ELF-1 (cell line): ENCODE measurements around the gene UGT1A5.

Experiments
- DNase-seq: peaks from one replicate; pipeline ENCODE4 v3.0.0-alpha.2; 2016; ENCODE audit warnings: low read depth, low spot score

The UGT1A5 gene

DNA sequence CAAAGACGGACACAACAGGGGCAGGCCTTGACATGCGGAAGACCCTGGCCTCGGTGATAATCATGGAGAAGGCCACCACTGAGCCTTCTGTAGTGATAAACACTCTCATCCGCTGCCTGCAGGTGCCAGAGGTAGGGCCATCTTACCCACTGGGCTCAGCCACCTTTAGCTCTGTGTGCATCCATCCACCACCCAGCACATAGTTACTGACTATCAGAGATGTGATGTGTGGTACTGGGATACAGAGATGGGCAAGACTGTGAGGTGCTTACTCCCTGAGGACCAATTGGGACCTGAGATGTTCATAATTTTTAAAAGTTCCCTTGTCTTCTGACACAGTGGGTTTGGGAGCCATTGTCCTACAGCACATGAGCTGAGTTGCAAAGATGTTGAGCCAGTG, 67.0 kb downstream of the UGT1A5 start:
- no peak for DNase-seq

DNA sequence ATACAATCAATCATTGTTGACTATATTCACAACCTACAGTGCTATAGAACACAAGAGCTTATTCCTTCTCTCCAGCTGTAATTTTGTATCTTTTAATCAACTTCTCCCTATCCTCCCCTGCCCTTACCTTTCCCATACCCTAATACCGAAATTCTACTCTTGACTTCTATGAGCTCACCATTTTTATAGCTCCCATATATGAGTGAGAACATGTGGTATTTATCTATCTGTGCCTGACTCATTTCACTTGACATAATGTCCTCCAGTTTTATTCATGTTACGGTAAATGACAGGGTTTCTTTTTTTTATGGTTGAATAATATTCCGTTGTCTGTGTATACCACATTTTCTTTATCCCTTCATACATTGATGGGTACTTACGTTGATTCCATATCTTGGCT, 68.1 kb downstream of the UGT1A5 start:
- DNase-seq, result no peak

DNA sequence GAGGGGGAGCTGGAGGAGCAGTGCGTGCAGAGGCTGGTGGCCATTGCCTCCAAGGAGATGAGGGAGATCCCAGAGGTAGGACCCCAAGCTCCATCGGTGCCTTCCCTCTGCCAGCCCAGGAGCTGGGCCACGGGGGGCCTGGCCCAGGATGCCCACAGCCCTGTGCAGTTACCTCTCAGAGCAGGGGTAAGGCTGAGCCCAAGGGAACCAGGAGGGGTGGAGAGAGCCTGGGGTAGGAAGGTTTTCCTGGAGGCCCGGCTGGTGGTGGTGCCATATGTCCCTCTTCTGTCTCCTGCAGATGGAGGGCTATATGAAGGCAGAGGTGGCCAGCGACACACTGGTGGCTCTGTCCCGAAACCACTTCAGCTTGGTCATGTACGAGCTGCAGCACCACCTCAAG, 76.8 kb downstream of the UGT1A5 start:
- DNase-seq, result no peak

- no peak for DNase-seq
Measured at GRCh38 chr2:233791151-233791882, 78.6 kb downstream of the UGT1A5 start.

- DNase-seq, result no peak
Measured at GRCh38 chr2:233791883-233792329, 79.2 kb downstream of the UGT1A5 start.

GRCh38 chr2:233792720-233793119, 80.0 kb downstream of the UGT1A5 start:
- DNase-seq, result no peak

- DNase-seq, result no peak
Measured at GRCh38 chr2:233793465-233794127, 80.9 kb downstream of the UGT1A5 start.

DNA sequence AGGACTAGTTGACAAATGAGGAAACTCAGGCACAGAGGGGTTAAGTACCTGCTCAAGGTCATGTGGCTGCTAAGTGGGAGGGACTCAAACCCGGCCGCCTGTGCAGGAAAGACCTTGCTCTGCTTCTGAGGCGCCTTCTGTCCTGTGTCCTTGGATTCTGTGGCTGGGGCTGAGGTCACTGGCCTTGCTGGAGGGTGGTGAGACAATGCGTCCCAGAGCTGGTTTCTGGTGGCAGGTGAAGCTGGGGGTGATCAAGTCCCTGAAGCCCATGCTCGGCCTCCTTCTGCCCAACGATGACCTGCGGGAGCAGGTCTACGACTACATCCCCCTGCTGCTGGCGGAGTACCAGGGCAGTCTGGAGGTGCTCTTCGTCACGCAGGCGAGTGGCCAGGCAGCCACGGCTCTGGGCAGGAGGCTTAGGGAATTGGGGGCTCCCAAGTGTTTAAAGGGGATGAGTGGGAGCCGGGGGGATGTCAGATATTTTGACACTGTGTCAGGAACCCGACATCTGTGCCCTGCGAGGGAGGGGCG, 81.5 kb downstream of the UGT1A5 start:
- no peak for DNase-seq

GRCh38 chr2:233795735-233796171, 83.0 kb downstream of the UGT1A5 start:
- DNase-seq, result no peak

DNA sequence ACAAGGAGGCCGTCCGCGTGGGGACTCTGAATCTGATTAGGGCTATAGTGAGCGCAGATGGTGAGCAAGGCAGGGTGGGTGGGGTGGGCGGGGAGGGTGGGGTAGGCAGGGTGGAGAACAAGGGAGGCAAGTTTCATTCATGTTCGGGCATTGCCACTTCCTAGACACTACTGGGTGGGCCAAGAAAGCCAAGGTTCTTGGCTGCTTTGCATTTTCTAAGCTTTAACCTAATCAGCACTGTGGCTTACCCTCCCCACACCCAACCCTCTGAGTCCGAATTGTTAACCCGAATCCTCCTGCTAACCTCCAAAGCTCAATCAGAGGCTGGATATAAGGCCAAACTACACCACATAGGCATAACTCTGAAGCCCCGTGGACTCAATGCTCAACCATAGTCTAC, 83.5 kb downstream of the UGT1A5 start:
- no peak for DNase-seq

- DNase-seq, result no peak
Measured at GRCh38 chr2:233798335-233799086, 85.8 kb downstream of the UGT1A5 start.

DNA sequence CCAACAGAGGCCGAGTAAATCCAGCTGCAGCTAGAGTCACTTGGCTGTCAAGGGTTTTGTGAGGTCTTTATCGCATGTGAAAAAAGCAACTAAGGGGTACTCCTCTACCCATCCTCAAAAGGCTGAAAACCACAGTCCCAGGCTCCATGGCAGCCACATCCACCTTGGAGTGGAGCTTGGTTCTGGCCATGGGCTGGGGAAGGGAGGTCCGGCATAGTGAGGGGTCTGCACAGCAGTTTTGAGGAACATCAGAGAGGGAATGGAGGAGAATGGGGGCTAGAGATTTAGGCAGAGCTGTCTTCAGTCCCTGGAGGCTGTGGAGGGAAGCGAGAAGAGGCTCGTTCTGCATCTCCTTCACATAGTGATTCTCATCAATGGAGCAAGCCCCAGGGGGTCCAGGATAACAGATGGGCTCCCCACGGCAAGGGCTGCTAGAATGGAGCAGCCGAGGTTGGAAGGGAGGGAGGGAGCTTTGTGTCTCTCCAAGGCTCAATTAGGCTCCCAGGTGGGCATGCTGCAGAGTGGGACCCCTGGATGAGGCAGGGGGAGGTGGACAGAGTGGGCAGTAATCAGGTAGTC, 86.5 kb downstream of the UGT1A5 start:
- no peak for DNase-seq

- DNase-seq, result no peak
Measured at GRCh38 chr2:233799716-233800115, 87.0 kb downstream of the UGT1A5 start.

DNA sequence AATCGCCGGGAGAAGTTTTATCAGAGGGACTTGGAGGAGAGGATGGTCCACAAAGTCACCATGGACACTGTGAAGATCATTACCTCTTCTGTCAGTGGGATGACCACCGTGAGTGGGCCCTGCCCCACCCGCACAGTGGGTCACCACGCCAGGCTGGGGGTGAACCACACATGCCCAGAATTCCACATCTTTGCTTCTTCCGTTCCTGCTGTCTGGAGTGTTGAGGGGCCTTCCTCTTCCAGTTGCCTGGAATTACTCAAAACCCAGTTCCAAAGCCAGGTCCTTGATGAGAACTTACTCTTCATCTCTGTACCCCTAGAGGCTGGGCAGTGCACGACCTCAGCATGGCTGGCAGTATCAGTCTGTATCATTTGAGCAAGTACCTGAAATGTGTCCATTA, 87.5 kb downstream of the UGT1A5 start:
- DNase-seq, result no peak

- no peak for DNase-seq
Measured at GRCh38 chr2:233801357-233802131, 88.8 kb downstream of the UGT1A5 start.

DNA sequence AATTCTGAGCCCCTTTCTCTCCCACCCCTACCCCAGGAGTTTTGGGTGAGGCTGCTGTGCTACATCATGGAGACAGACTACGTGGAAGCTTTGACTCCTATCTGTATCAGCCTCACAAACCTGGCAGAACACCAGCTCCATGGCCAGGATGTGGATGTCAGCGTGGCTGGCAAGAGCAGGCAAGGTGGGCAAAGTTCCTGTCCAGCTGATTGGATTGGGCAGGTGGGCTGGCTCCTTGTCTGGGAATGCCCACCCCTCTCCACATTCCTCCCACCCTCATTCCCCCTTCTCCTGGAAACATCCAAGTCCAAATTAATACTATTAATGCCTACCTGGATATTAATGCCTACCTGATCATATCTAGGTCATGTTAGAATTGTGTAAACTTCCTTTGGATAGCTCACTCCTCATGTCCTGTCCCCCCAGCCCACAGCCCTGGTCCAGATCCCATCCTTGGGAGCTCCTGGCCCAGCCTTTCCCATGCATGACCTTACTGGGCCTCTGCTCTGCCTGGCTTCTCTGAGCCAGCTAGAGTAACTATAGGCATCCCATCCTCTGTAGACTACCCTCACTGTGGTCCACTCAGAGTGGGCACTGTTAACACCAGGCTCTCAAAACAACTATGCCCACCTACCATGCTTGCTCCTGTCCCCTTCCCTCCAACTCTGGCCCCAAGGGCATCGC, 89.6 kb downstream of the UGT1A5 start:
- no peak for DNase-seq

GRCh38 chr2:233803292-233803911, 90.7 kb downstream of the UGT1A5 start:
- DNase-seq, result no peak

DNA sequence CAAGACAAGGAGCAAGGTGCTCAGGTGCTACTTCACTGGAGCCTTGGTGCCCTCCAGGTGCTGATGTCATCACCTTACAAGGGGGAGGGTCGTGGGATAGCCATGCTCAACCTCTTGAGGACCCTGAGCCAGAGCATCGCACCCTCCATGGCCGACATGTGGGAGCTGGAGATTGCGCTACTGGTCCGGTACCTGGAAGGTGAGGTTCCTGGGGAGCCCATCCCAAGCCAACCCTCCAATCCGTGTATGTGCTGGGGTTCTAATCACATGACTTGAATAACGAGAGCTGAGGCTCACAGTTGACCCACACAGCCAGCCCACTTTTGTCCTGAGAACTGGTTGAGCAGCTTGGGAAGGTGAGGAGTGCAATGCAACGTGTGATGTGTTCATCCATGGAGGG, 91.3 kb downstream of the UGT1A5 start:
- no peak for DNase-seq

- no peak for DNase-seq
Measured at GRCh38 chr2:233807215-233807865, 94.6 kb downstream of the UGT1A5 start.
